SK-N-MC (cell line): ENCODE data around the gene ATF6B.

ENCODE experiments used
- DNase-seq: peaks from one replicate; pipeline ENCODE4 v3.0.0-alpha.2; 2011; ENCODE audit warnings: low read depth, low spot score
- H3K27ac ChIP-seq: fragments of 200-600 bp; sonication (generic); 2 replicates; pipeline ENCODE4 v1.5.1; 2016; ENCODE audit warnings: mixed run types
- H3K36me3 ChIP-seq: fragments of 200-600 bp; sonication (generic); 2 replicates; pipeline ENCODE4 v1.6.1; 2017; ENCODE audit warnings: antibody characterized with exemption, low read length, mixed read lengths; ENCODE audit not compliant: insufficient read depth
- H3K4me3 ChIP-seq: fragments of 200-600 bp; sonication (generic); 2 replicates; pipeline ENCODE4 v1.5.1; 2016
- H3K9ac ChIP-seq: fragments of 200-600 bp; sonication (generic); 2 replicates; pipeline ENCODE4 v1.8.0; 2017; ENCODE audit warnings: mixed run types, mixed read lengths; ENCODE audit not compliant: insufficient read length
- H3K9me3 ChIP-seq: fragments of 200-600 bp; sonication (generic); 2 replicates; pipeline ENCODE4 v1.6.1; 2017; ENCODE audit warnings: low read depth, mild to moderate bottlenecking, antibody characterized with exemption, low read length, moderate library complexity, mixed read lengths
- EZH2 ChIP-seq: fragments of 200-600 bp; sonication (generic); IDR thresholded peaks from one replicate; pipeline ENCODE4 v1.6.1; 2017; ENCODE audit warnings: antibody characterized with exemption
- FOXP2 ChIP-seq: optimal IDR thresholded peaks from 2 replicates; pipeline ENCODE3; 2011; ENCODE audit warnings: mild to moderate bottlenecking, moderate library complexity; ENCODE audit not compliant: insufficient read depth; ENCODE audit errors: extremely low read length, control extremely low read depth
- POLR2AphosphoS5 ChIP-seq: IDR thresholded peaks from 2 replicates; pipeline ENCODE4 v1.6.1; 2012; ENCODE audit warnings: mild to moderate bottlenecking, low read depth, low read length, borderline replicate concordance

The ATF6B gene

DNA sequence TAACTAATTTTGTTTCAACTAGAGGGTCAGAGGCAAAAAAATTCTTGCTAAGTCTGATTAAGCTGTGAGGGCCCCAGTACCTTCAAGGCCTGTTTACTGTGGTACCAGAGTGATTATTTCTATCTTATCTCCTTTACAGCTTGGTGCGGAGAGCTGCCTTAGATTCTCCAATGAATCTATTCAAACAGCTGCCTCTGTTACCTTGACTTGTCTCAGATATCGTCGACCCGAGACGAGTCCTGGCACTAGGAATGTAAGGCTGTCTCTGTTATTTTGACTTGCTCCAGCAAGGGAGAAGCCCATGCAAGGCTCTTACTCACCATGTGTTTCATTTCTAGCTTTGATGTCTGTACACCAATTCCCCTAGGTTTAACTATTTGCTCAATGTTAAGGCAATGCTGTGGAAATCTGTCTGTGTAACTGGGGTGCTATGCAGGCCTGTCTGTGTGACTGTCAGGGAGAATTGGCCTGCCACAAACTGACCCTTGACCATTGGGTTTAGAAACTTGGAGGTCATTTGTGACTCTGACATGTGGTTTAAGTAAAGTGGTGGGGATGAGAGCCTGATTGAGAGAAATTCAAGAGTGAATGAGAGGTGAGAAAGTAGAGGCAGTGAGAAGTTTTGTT lies 12.5 kb upstream of the ATF6B start:
- Histone ChIP-seq H3K9ac (no peak overlapping the region), H3K27ac (no peak overlapping the region)

DNA sequence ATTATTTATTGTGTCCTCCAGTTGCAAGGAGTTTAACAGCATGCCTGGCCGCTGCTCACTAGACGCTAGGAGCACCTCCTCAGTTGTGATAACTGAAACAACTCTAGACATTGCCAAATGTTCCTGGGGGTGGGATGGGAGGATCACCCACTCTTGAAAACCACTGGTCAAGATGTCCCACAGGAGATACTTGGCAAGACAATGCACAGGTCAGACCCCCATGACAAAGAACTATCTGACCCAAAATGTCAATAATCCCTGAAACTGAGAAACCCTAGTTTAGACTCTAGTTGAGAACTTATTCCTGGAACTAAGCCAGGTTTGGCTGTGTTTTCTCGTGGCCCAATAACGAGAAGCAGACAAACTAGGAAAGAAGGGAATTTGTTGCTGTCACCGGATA lies 11.5 kb upstream of the ATF6B start:
- no peak for DNase-seq
- no peak for TF ChIP-seq EZH2
- no peak for TF ChIP-seq FOXP2
- no peak for TF ChIP-seq POLR2AphosphoS5

More for the DNA sequence above, 12.5 kb upstream of the ATF6B start:
- H3K9me3 ChIP-seq: no peaks in the 10 kb centered on the region
- no peak overlapping the region for H3K4me3 ChIP-seq
- TF ChIP-seq EZH2 (no peak), POLR2AphosphoS5 (no peak), FOXP2 (no peak)
- no peak for DNase-seq
- no peaks in the 10 kb centered on the region for H3K36me3 ChIP-seq

DNA sequence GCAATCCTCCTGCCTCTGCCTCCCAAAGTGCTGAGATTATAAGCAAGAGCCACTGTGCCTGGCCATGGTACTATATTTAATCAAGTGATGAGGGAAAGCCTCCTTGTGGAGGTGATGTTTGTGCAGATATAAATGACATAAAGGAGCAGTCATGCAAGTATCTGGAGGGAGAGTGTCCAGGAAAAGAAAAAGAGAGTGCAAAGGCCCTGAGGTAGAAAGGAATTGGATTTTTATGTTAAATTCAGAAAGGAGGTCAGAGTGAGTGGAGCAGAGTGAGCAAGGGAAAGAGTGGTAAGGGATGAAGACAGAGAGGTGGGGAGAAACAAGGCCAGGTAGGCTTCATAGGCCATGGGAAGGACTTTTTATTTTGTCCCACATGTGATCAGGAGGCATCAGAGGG lies 9.4 kb upstream of the ATF6B start:
- no peak overlapping the region for H3K4me3 ChIP-seq
- H3K9ac ChIP-seq: no peak overlapping the region
- H3K9me3 ChIP-seq: no peaks in the 10 kb centered on the region
- no peaks in the 10 kb centered on the region for H3K36me3 ChIP-seq
- no peak overlapping the region for H3K27ac ChIP-seq
- DNase-seq: no peak
- TF ChIP-seq EZH2 (no peak), FOXP2 (no peak), POLR2AphosphoS5 (no peak)

More for the DNA sequence above, 11.5 kb upstream of the ATF6B start:
- Histone ChIP-seq H3K9me3 (no peaks in the 10 kb centered on the region), H3K9ac (no peak overlapping the region), H3K36me3 (no peaks in the 10 kb centered on the region), H3K27ac (no peak overlapping the region), H3K4me3 (no peak overlapping the region)

DNA sequence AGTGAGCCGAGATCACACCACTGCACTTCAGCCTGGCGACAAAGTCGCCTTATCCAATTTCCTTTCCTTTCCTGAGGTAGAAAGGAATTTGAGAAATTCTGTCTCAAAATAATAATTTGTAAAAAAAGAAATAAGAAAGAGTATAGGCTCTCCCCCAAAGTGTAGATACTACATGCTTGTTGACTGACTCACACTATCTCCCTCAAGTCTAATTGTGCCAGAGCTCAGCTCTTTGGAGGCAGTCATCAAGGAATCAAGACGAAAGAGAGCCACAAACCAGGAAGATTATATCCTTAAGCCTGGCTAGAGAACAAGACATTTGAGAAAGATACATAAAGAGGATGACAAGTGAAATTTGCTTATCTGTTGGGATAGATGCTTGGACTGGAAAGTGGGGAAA lies 5.7 kb upstream of the ATF6B start:
- Histone ChIP-seq H3K9me3 (no peaks in the 10 kb centered on the region), H3K27ac (no peak overlapping the region), H3K4me3 (no peak overlapping the region), H3K36me3 (no peaks in the 10 kb centered on the region), H3K9ac (no peak overlapping the region)
- no peak for DNase-seq
- no peak for TF ChIP-seq EZH2
- TF ChIP-seq FOXP2: no peak
- TF ChIP-seq POLR2AphosphoS5: no peak

DNA sequence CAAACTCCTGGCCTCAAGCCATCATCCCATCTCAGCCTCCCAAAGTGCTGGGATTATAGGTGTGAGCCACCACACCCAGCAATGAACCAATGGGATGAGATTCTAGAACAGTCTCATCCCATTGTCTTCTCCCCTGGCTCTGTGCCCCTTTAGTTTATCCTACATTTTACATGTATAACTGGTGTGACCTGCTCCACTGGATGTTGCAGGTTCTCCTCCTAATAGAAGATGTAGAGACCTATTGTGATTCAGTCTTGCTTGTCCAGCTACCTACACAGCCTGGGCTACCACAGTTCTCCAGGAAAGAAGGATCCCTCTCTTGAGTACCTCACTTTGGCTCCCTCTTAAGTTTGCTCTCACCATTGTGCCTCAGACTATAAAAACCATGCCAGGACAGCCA lies 4.1 kb upstream of the ATF6B start:
- Histone ChIP-seq H3K9ac (no peak overlapping the region), H3K9me3 (no peaks in the 10 kb centered on the region), H3K27ac (no peak overlapping the region), H3K36me3 (no peaks in the 10 kb centered on the region), H3K4me3 (no peak overlapping the region)
- TF ChIP-seq FOXP2 (no peak), EZH2 (no peak), POLR2AphosphoS5 (no peak)
- no peak for DNase-seq

DNA sequence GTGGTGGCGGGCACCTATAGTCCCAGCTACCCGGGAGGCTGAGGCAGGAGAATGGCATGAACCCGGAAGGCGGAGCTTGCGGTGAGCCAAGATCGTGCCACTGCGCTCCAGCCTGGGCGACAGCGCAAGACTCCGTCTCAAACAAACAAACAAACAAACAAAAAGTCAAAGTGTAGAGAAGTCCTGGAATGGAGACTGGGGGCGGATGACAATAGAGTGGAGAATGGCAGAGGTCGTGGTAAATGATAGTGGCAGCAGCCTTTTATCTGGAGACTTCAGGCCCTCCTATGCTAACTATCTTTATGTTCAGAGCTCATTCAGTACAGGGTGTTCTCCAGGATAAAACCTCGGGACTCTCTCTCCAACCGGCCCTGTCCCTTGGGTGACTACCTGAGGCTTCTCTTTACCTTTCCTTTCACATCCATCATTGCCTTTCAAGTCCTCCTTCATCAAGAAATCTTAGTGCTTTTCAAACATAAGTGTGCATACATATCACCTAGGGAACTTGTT lies 3.4 kb upstream of the ATF6B start:
- TF ChIP-seq FOXP2 (no peak), POLR2AphosphoS5 (no peak), EZH2 (no peak)
- Histone ChIP-seq H3K9me3 (no peaks in the 10 kb centered on the region), H3K4me3 (no peak overlapping the region), H3K27ac (no peak overlapping the region), H3K36me3 (peaks cover 1% of the 10 kb centered on the region), H3K9ac (no peak overlapping the region)
- DNase-seq: no peak

DNA sequence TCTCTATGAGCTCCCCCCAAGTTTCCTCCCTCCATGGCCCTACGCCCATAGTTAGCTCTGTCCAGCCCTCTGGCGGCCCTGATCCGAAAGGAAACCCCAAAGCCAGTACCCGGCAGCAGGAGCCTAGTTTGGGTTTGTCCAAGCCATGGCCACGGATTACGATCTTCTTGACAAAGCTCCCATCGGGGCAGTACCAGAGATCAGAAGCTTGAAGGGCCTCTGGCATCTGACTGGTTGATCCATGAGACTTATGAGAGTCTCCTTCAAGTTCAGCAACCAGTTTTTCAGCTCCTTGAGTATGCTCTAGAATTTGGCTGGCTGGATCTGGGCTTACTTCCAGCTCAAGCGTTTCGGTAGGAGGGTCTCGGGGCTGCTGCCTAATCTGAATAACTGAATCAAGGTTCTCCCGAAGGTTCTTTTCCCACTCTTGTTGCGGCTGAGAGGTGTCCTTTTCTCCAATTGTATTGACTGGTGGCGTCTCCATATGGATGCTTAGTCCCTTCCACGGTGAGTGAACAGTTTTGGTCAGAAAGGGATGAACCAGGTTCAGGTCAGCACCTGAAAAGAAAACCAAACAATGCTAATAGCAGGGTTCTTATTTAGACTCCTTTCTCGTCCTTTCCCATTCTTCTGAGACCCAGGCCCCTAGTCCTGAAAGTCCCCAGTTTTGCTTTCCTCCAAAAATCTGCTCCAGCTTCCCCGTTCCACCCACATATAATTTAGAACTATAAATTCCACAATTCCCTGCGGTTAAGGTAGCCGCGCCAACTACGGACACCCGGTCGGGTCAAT lies 1.4 kb upstream of the ATF6B start:
- TF ChIP-seq FOXP2 (no peak), EZH2 (no peak), POLR2AphosphoS5 (no peak)
- peak overlapping the region; percentile 99 for H3K4me3 ChIP-seq
- DNase-seq: no peak

DNA sequence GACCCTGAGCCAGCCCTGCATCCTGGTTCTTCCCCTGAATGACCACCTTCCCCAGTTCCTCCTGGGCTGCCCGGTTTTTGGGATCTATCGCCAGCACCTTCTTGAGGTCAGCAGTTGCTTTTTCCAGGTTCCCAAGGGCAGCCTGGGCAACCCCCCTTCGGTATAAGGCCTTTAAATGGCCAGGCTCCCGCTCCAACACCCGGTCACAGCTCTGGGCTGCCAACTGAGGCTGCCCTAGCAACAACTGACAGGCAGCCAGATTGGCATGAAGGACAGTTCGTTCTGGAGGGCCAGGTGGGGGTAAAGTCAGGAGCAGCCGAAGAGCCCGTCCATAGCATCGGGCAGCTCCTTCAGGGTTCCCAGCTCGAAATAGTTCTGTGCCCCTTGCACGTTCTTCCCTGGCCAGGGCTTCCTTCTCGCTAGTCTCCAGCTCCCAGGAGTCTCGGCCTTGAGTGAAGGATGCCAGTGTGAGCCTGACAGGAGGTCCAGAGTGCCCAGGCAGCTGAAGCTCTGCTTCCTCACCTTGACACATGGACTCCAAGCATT lies 778 bp upstream of the ATF6B start:
- DNase-seq: no peak
- Histone ChIP-seq H3K9me3 (no peaks in the 10 kb centered on the region), H3K9ac (peak overlapping the region; percentile 86), H3K36me3 (peaks cover 17% of the 10 kb centered on the region), H3K4me3 (peak overlapping the region; percentile 99), H3K27ac (peak overlapping the region; percentile 51; the same call in 1 of the 2 replicates)
- TF ChIP-seq FOXP2 (no peak), EZH2 (no peak), POLR2AphosphoS5 (no peak)

More for the DNA sequence above, 1.4 kb upstream of the ATF6B start:
- peak overlapping the region; percentile 86 for H3K9ac ChIP-seq
- no peak overlapping the region for H3K27ac ChIP-seq
- peaks cover 12% of the 10 kb centered on the region for H3K36me3 ChIP-seq
- H3K9me3 ChIP-seq: no peaks in the 10 kb centered on the region
